RWPE1 (cell line): ENCODE measurements around the gene RMRP.

Source experiments
- CTCF ChIA-PET: fragments of 350-600 bp; sonication (Branson Sonifier 250); formaldehyde crosslinking; extraction: SDS; loops from one replicate; lab custom pipeline; 2021; lab: Yijun Ruan, JAX
- POLR2A ChIA-PET: fragments of 400-600 bp; formaldehyde crosslinking; extraction: SDS; loops from one replicate; lab custom pipeline; 2020; ENCODE audit warnings: antibody characterized with exemption; ENCODE audit not compliant: low non-redundant PET; lab: Yijun Ruan, JAX
- DNase-seq: peaks from one replicate; pipeline ENCODE4 v3.0.0; 2012; ENCODE audit warnings: low spot score
- H3K27ac ChIP-seq: fragments of 450-650 bp; 2 replicates; pipeline ENCODE4 v1.5.1; 2017
- TF ChIP-seq, protein P1 (sequence below): fragments of 450-650 bp; conservative IDR thresholded peaks from 2 replicates; pipeline ENCODE4 v1.5.1; 2017; ENCODE audit warnings: low read depth, mild to moderate bottlenecking

RMRP gene

DNA sequence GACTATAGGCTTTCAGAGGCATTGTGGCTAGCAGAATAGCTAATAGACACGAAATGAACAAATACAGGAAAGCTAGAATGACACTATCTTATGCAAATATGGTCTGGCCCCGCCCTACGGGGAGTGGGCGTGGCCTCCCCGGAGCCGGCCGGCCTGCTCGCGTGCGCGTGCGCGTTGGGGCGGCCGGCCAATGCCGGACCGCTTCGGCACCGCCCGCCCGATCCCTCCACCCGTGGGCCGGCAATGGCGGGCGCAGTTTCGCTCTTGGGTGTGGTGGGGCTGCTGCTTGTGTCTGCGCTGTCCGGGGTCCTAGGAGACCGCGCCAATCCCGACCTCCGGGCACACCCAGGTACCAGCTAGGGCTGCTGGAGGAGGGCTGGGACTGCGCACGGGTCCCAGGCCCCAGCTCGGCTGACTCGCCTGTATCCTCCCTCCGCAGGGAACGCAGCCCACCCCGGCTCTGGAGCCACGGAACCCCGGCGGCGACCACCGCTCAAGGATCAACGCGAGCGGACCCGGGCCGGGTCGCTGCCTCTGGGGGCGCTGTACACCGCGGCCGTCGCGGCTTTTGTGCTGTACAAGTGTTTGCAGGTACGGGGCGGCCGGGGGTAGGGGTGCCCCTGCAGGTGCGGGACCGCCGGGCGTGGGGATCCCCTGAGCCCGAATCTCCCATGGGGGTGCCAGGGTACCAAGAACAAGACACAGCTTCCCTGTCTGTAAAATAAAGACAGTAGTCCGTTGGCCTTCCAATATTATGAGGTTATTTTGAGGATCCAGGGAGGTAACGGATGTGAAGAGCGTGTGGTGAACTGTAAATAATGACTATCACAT lies 533 bp upstream of the RMRP start, which contains the start of gene CCDC107:
CCDC107 (plus strand) TSS at position 156 of the 831 bp plus-strand sequence; CDS start at position 244, 88 bp downstream.
- DNase-seq = peak; percentile 98
- CTCF ChIA-PET = interaction anchor here (0.6 to 2.9 kb wide), 14 partner anchors 9 to 241 kb away, joined by 3 to 21 read pairs (median 4); partner anchors contain the start of genes CREB3, TLN1 and TPM2
- TF ChIP-seq, protein P1, sequence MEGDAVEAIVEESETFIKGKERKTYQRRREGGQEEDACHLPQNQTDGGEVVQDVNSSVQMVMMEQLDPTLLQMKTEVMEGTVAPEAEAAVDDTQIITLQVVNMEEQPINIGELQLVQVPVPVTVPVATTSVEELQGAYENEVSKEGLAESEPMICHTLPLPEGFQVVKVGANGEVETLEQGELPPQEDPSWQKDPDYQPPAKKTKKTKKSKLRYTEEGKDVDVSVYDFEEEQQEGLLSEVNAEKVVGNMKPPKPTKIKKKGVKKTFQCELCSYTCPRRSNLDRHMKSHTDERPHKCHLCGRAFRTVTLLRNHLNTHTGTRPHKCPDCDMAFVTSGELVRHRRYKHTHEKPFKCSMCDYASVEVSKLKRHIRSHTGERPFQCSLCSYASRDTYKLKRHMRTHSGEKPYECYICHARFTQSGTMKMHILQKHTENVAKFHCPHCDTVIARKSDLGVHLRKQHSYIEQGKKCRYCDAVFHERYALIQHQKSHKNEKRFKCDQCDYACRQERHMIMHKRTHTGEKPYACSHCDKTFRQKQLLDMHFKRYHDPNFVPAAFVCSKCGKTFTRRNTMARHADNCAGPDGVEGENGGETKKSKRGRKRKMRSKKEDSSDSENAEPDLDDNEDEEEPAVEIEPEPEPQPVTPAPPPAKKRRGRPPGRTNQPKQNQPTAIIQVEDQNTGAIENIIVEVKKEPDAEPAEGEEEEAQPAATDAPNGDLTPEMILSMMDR = peak; percentile 86
- H3K27ac ChIP-seq = peak within 1 kb of the TSS; percentile 92
- POLR2A ChIA-PET = interaction anchor here (1.2 kb wide), 1 partner anchor 53 kb away, joined by 3 read pairs; the partner anchor contains the start of gene TESK1

DNA sequence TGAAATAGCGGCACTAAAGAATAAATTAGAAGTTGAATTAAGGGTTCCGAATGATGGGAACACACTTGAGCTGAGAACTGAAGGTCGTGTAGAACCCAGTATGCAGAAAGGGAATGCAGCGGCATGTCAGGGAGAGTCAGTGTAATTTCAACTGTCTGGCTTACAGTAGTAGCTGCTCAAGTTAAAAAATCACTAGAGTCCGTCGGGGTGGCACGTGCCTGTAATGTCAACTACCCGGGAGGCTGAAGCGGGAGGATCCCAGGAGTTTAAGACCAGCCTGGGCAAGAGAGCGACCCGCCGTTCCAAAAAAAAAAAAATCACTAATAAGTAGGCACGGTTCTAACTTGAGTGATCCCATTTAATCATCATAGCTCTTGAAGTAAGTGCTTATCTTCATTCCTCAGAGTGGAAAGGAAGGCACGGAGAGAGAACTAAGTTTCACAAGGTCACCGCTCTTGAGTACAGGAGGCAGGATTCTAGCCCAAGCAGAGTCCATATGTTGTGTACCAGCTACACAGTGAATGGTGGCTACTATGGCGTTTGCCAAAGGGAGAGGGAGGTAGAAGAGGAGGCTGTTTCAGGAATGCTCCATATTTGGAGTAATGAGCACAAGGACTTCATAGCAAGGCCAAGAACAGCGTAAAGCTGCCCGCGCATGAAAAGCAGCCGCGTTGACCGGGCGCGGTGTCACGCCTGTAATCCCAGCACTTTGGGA lies 831 bp downstream of the RMRP start:
- POLR2A ChIA-PET = no interaction called here
- H3K27ac ChIP-seq = peak overlapping the region; percentile 92
- TF ChIP-seq, protein P1 = no peak
- DNase-seq = no peak
- CTCF ChIA-PET = interaction anchor here (0.7 to 2.9 kb wide), 4 partner anchors 8 to 53 kb away, joined by 3 to 21 read pairs (median 6); no protein-coding TSS in a partner anchor

DNA sequence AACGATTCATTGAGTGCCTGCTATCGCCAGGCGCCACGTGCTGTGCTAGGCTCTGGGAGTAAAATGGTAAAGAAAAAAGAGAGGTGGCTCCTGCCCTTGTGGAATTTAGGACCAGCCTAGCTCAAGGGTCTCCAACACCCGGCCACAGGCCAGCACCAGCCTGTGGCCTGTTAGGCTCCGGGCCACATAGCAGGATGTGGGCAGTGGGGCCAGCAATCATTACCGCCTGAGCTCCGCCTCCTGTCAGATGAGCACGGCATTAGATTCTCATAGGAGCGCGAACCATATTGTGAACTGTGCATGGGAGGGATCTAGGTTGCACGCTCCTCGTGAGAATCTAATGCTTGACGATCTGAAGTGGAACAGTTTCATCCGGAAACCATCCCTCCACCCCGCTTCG lies 1.5 kb downstream of the RMRP start:
- CTCF ChIA-PET = interaction anchor here (2.9 kb wide), 1 partner anchor 9 kb away, joined by 21 read pairs; no protein-coding TSS in a partner anchor
- DNase-seq = no peak
- H3K27ac ChIP-seq = no peak overlapping the region
- TF ChIP-seq, protein P1 = no peak
- POLR2A ChIA-PET = no interaction called here

DNA sequence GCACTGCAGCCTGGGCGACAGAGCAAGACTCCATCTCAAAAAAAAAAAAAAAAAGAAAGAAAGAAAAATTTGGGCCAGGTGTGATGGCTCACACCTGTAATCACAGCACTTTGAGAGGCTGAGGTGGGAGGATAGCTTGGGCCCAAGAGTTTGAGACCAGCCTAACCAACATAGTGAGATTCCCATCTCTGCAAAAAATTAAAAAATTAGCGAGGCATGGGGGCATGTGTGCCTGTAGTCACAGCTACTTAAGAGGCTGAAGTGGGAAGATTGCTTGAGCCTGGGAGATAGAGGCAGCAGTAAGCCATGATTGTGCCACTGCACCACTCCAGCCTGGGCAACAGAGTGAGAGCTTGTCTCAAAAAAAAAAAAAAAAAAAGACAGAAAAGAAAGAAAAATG lies 4.2 kb downstream of the RMRP start:
- TF ChIP-seq, protein P1 = no peak
- H3K27ac ChIP-seq = peak overlapping the region; percentile 62; the same call in 1 of the 2 replicates
- DNase-seq = no peak
- POLR2A ChIA-PET = no interaction called here
- CTCF ChIA-PET = interaction anchor here (0.6 kb wide), 1 partner anchor 426 kb away, joined by 3 read pairs; no protein-coding TSS in a partner anchor

DNA sequence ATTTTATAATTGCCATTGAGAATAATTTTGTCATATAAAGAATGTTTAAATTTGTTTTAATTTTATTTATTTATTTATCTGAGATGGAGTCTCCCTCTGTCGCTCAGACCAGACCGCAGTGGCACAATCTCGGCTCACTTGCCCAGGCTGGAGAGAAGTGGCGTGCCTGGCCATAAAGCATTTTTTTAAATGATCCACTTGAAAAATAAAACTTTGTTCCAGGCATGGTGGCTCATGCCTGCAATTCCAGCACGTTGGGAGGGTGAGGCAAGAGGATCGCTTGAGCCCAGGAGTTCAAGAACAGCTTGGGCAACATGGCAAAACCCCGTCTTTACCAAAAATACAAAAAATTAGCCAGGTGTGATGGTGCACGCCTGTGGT lies 5.0 kb downstream of the RMRP start:
- ChIA-PET CTCF (interaction anchor here (0.9 kb wide), 1 partner anchor 83 kb away, joined by 6 read pairs; no protein-coding TSS in a partner anchor), POLR2A (no interaction called here)
- H3K27ac ChIP-seq = peak overlapping the region; percentile 62
- DNase-seq = no peak
- TF ChIP-seq, protein P1 = no peak
